Neutrophil (primary cell): Measurements from ENCODE around the gene FBXO36.

Experiments used
- H3K27ac ChIP-seq: fragments of 200-600 bp; sonication (generic); 2 replicates; pipeline ENCODE4 v1.5.1; 2016; ENCODE audit warnings: mild to moderate bottlenecking, moderate library complexity
- H3K27me3 ChIP-seq: fragments of 200-600 bp; sonication (generic); 2 replicates; pipeline ENCODE4 v1.6.0; 2016; ENCODE audit warnings: mild to moderate bottlenecking
- H3K36me3 ChIP-seq: fragments of 200-600 bp; sonication (generic); 2 replicates; pipeline ENCODE4 v1.5.1; 2017
- H3K4me1 ChIP-seq, 2 experiments: fragments of 200-600 bp in 1 of 2; sonication (generic) in 1 of 2; 1 replicate in 1 of 2; 2 replicates in 1 of 2; pipeline versions ENCODE4 v1.5.1 to v1.6.1; 2013 to 2016; ENCODE audit warnings: low read depth in 1 of 2, low read length in 1 of 2, mild to moderate bottlenecking in 1 of 2, moderate library complexity in 1 of 2; ENCODE audit not compliant: control insufficient read depth in 1 of 2, insufficient read depth in 1 of 2
- H3K4me3 ChIP-seq, 2 experiments: fragments of 200-600 bp in 1 of 2; sonication (generic) in 1 of 2; 1 replicate in 1 of 2; 2 replicates in 1 of 2; pipeline ENCODE4 v1.5.1; 2013 to 2016; ENCODE audit warnings: low read depth in 1 of 2, low read length in 1 of 2, mild to moderate bottlenecking in 1 of 2, moderate library complexity in 1 of 2
- H3K9me3 ChIP-seq: fragments of 200-600 bp; sonication (generic); 2 replicates; pipeline ENCODE4 v1.5.1; 2016
- TF ChIP-seq, protein P1 (sequence below): fragments of 200-600 bp; sonication (generic); IDR thresholded peaks from 2 replicates; pipeline ENCODE4 v1.5.1; 2016; ENCODE audit warnings: antibody characterized with exemption

The FBXO36 gene

DNA sequence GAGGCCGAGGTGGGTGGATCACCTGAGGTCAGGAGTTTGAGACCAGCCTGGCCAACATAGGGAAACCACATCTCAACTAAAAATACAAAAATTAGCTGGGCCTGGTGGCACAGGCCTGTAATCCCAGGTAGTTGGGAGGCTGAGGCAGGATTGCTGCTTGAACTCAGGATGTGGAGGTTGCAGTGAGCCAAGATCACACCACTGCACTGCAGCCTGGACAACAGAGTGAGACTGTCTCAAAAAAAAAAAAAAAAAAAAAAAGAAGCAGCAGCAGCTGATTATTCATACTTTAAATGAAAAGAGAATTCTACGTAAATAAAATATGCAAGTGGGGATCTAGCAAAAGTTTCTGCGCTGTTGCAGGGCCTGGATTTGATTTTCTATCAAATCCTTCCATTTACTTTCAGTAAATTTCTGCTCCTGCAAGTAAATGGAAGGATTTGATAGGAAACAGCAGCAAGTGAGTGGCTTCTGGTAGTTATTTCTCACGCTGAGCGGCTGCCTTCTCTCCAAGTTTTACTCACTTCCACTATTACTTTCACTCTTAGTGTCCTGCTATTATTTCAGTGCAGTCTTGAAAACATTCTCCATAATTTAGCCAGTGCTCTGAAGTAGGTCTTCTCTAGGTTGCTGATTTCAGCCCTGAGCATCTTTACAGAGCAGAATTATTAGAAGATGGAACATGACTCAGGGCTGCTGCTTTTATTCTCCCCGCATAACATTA, 78.0 kb downstream of the FBXO36 start:
- Histone ChIP-seq H3K27ac (no peak overlapping the region), H3K4me3 (no peak overlapping the region), H3K36me3 (no peaks in the 10 kb centered on the region), H3K9me3 (no peaks in the 10 kb centered on the region), H3K4me1 (no peaks in the 10 kb centered on the region), H3K27me3 (no peaks in the 10 kb centered on the region)
- TF ChIP-seq, protein P1, sequence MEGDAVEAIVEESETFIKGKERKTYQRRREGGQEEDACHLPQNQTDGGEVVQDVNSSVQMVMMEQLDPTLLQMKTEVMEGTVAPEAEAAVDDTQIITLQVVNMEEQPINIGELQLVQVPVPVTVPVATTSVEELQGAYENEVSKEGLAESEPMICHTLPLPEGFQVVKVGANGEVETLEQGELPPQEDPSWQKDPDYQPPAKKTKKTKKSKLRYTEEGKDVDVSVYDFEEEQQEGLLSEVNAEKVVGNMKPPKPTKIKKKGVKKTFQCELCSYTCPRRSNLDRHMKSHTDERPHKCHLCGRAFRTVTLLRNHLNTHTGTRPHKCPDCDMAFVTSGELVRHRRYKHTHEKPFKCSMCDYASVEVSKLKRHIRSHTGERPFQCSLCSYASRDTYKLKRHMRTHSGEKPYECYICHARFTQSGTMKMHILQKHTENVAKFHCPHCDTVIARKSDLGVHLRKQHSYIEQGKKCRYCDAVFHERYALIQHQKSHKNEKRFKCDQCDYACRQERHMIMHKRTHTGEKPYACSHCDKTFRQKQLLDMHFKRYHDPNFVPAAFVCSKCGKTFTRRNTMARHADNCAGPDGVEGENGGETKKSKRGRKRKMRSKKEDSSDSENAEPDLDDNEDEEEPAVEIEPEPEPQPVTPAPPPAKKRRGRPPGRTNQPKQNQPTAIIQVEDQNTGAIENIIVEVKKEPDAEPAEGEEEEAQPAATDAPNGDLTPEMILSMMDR = no peak

DNA sequence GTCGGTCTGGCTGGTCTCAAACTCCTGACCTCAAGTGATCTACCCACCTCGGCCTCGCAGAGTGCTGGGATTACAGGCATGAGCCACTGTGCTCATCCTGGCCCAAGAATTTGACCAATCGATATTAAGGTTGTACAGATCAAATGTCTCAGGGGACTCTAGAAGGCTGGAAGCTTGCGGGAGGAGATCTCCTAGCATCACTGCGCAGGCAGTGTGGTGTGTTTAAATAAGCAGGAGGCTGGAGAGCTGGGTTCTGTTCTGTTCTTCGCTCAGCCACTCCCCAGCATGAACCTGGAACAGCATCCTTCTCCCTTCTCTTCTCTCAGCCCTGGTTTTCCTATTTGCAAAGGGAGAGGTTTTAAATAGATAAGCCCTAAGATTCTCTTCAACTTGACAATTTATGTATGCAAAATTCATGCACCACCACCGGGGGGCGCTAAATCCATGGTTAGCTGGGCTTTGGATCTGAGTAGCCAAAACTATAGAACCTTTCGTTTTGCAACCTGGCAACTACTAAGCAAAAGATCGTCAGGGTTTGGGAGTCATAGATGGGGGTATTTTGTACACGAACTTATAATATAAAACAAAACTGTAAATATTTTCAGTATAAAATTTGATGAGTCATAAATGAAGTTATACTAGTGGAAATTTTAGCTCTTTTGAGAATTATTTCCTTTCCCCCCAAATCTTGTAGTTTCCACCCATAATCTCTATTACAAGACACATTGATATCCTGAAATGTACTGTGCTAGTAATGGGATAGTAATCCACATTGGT, 85.8 kb downstream of the FBXO36 start:
- no peak overlapping the region for H3K27ac ChIP-seq
- H3K27me3 ChIP-seq = no peaks in the 10 kb centered on the region
- TF ChIP-seq, protein P1 = peak; percentile 71
- no peak overlapping the region for H3K4me3 ChIP-seq
- no peaks in the 10 kb centered on the region for H3K36me3 ChIP-seq
- H3K9me3 ChIP-seq = no peaks in the 10 kb centered on the region
- H3K4me1 ChIP-seq = peaks cover 4 to 8% of the 10 kb centered on the region in 2 experiments

DNA sequence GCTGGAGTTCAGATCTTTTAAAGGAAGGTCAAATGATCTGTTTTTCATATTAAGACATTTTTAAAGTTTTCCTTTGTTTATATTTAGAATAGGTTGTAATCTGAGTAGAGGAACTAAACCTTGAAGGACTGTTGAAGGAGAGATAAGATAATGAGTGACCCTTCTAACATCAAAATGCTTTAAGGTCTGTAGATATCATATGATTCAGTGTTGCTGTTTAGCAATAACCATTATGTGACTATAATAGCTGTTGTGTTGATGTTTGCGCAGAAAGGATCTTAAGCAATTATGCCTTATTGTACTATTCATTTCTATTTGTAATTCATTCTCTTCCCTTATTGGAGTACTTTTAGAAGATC, 86.4 kb downstream of the FBXO36 start:
- TF ChIP-seq, protein P1 = no peak
- Histone ChIP-seq H3K36me3 (no peaks in the 10 kb centered on the region), H3K27ac (no peak overlapping the region), H3K9me3 (no peaks in the 10 kb centered on the region), H3K27me3 (no peaks in the 10 kb centered on the region), H3K4me3 (no peak overlapping the region), H3K4me1 (peaks cover 4 to 8% of the 10 kb centered on the region in 2 experiments)

DNA sequence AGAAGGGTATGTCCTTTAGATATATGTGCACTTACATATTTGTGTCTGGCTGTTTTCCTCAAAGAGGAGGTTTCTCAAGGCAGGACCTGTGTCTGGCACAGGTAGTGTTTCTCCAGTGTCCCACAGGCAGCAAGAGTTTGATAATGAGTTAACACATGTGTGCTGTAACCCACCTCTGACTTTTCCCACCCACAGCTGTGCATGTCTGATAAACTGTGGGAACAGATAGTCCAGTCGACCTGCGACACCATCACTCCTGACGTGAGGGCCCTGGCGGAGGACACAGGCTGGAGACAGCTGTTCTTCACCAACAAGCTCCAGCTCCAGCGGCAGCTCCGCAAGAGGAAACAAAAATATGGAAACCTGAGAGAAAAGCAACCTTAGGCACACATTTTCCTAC, 88.2 kb downstream of the FBXO36 start:
- Histone ChIP-seq H3K4me1 (peaks cover 4 to 8% of the 10 kb centered on the region in 2 experiments), H3K4me3 (no peak overlapping the region), H3K27ac (no peak overlapping the region), H3K36me3 (no peaks in the 10 kb centered on the region), H3K9me3 (no peaks in the 10 kb centered on the region), H3K27me3 (no peaks in the 10 kb centered on the region)
- TF ChIP-seq, protein P1 = no peak

DNA sequence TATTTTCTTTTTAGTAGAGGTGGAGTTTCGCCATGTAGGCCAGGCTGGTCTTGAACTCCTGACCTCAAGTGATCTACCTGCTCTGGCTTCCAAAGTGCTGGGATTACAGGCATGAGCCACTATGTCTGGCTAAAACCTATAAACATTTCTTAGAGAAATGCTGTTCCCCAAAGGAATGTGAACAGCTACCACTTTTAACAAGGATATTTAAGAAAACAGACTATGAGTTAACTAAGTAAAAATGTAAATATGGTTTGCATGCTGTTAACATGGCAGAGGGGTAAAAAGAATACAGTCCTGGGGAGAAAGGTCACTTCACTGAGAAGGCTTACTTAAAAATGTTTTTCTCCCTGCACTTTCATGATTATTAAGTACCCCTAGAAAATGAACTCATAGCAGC, 89.3 kb downstream of the FBXO36 start:
- Histone ChIP-seq H3K4me3 (no peak overlapping the region), H3K4me1 (peaks cover 4 to 8% of the 10 kb centered on the region in 2 experiments), H3K36me3 (no peaks in the 10 kb centered on the region), H3K9me3 (no peaks in the 10 kb centered on the region), H3K27me3 (no peaks in the 10 kb centered on the region), H3K27ac (no peak overlapping the region)
- TF ChIP-seq, protein P1 = no peak
